Pons (tissue), 1 donor: ENCODE measurements around the gene CSRNP3.
A peak's percentile ranks its signal among the peaks of the same experiment; 100 is the strongest.
"Not testable (repeated sequence)": the region's sequence is repeated elsewhere in the genome, so short reads cannot be mapped to it uniquely, and the experiment has no call there.

ENCODE experiments used
- DNase-seq: peaks from one replicate; pipeline ENCODE4 v3.0.0-alpha.2; 2016; ENCODE audit warnings: low spot score

CSRNP3 gene

GRCh38 chr2:165634855-165635254 lies 165.4 kb downstream of the CSRNP3 start:
- peak; percentile 84 for DNase-seq

- DNase-seq: no peak
Measured at GRCh38 chr2:165635532-165635931, 166.0 kb downstream of the CSRNP3 start.

- no peak for DNase-seq
Measured at GRCh38 chr2:165636959-165637358, 167.5 kb downstream of the CSRNP3 start.

GRCh38 chr2:165637396-165637795 lies 167.9 kb downstream of the CSRNP3 start:
- DNase-seq: no peak

GRCh38 chr2:165639504-165639903 lies 170.0 kb downstream of the CSRNP3 start:
- DNase-seq: no peak

- no peak for DNase-seq
Measured at GRCh38 chr2:165640247-165640929, 170.9 kb downstream of the CSRNP3 start.

GRCh38 chr2:165645930-165646831 lies 176.7 kb downstream of the CSRNP3 start:
- no peak for DNase-seq

- no peak for DNase-seq
Measured at GRCh38 chr2:165647409-165647808, 177.9 kb downstream of the CSRNP3 start.

GRCh38 chr2:165648801-165649200 lies 179.3 kb downstream of the CSRNP3 start:
- DNase-seq: peak; percentile 84

- DNase-seq: no peak
Measured at GRCh38 chr2:165651233-165651632, 181.7 kb downstream of the CSRNP3 start.

GRCh38 chr2:165655661-165656060 lies 186.2 kb downstream of the CSRNP3 start:
- DNase-seq: no peak

GRCh38 chr2:165660361-165660760 lies 190.9 kb downstream of the CSRNP3 start:
- no peak for DNase-seq

GRCh38 chr2:165662720-165663119 lies 193.2 kb downstream of the CSRNP3 start:
- no peak for DNase-seq

GRCh38 chr2:165665614-165666013 lies 196.1 kb downstream of the CSRNP3 start:
- no peak for DNase-seq

GRCh38 chr2:165666073-165666472 lies 196.6 kb downstream of the CSRNP3 start:
- not testable (repeated sequence) for DNase-seq

GRCh38 chr2:165666605-165667004 lies 197.1 kb downstream of the CSRNP3 start:
- no peak for DNase-seq

GRCh38 chr2:165667375-165667774 lies 197.9 kb downstream of the CSRNP3 start:
- DNase-seq: no peak

GRCh38 chr2:165674780-165675179 lies 205.3 kb downstream of the CSRNP3 start:
- no peak for DNase-seq

GRCh38 chr2:165675551-165675968 lies 206.1 kb downstream of the CSRNP3 start:
- DNase-seq: peak; percentile 51

- no peak for DNase-seq
Measured at GRCh38 chr2:165678882-165679281, 209.4 kb downstream of the CSRNP3 start.

GRCh38 chr2:165679621-165680020 lies 210.1 kb downstream of the CSRNP3 start:
- DNase-seq: no peak

- peak; percentile 83 for DNase-seq
Measured at GRCh38 chr2:165681841-165682240, 212.3 kb downstream of the CSRNP3 start.

- no peak for DNase-seq
Measured at GRCh38 chr2:165682546-165682945, 213.0 kb downstream of the CSRNP3 start.
